CD14-positive monocyte (primary cell): Measurements from ENCODE around the gene EDIL3. TPM values are rescaled to one million over a fixed set of nuclear protein-coding genes. Genes with fewer than 3 reads are reported as not detected.

Experiments
- DNase-seq, 3 donors: peaks; one replicate each; pipeline ENCODE4 v3.0.0-alpha.2; 2011 to 2022
- H2AFZ ChIP-seq: 2 replicates; pipeline ENCODE4 v1.6.0; 2012; ENCODE audit warnings: mild to moderate bottlenecking, low read depth, low read length, inconsistent platforms; ENCODE audit not compliant: insufficient read depth, poor library complexity, severe bottlenecking
- H3K27ac ChIP-seq, 2 donors: 1 replicate in 1 of 2; 2 replicates in 1 of 2; pipeline ENCODE4 v1.5.1; 2012 to 2013; ENCODE audit warnings: low read length in 2 of 2, control low read depth in 1 of 2, inconsistent platforms in 1 of 2, low read depth in 1 of 2, mild to moderate bottlenecking in 1 of 2
- H3K27me3 ChIP-seq, 2 donors: one replicate each; pipeline versions ENCODE4 v1.6.0 to v1.6.1; 2011 to 2013; ENCODE audit warnings: low read length in 2 of 2; ENCODE audit not compliant: control insufficient read depth in 2 of 2, insufficient read depth in 2 of 2
- H3K36me3 ChIP-seq, 2 donors: replicated peaks in 1 of 2; 1 replicate in 1 of 2; 2 replicates in 1 of 2; pipeline versions ENCODE4 v1.5.1 to v1.6.1; 2012 to 2013; ENCODE audit warnings: low read length in 2 of 2, control low read depth in 1 of 2, inconsistent platforms in 1 of 2, mild to moderate bottlenecking in 1 of 2; ENCODE audit not compliant: insufficient read depth in 2 of 2, control insufficient read depth in 1 of 2
- H3K4me1 ChIP-seq, 2 donors: 1 replicate in 1 of 2; 2 replicates in 1 of 2; pipeline versions ENCODE4 v1.5.1 to v1.6.1; 2012 to 2013; ENCODE audit warnings: low read length in 2 of 2, control low read depth in 1 of 2, inconsistent platforms in 1 of 2, mild to moderate bottlenecking in 1 of 2, moderate library complexity in 1 of 2; ENCODE audit not compliant: insufficient read depth in 2 of 2, control insufficient read depth in 1 of 2
- H3K4me2 ChIP-seq: replicated peaks from 2 replicates; pipeline ENCODE3; 2012; ENCODE audit warnings: low read length, moderate library complexity, mild to moderate bottlenecking; ENCODE audit not compliant: poor library complexity, severe bottlenecking; ENCODE audit errors: extremely low read depth
- H3K4me3 ChIP-seq, 3 experiments: fragments of 200-600 bp in 1 of 3; sonication (generic) in 1 of 3; replicated peaks in 1 of 3; 1 replicate in 2 of 3; 2 replicates in 1 of 3; pipeline ENCODE4 v1.5.1; 2011 to 2013; ENCODE audit warnings: low read length in 3 of 3, mild to moderate bottlenecking in 3 of 3, control low read depth in 2 of 3, low read depth in 2 of 3, inconsistent platforms in 1 of 3, moderate library complexity in 1 of 3
- H3K79me2 ChIP-seq: 2 replicates; pipeline ENCODE4 v1.6.0; 2012; ENCODE audit warnings: mild to moderate bottlenecking, control low read depth, inconsistent platforms, low read length, moderate library complexity; ENCODE audit not compliant: insufficient read depth
- H3K9ac ChIP-seq: 2 replicates; pipeline ENCODE4 v1.6.0; 2017; ENCODE audit warnings: low read length, mild to moderate bottlenecking; ENCODE audit not compliant: insufficient read depth, poor library complexity, severe bottlenecking
- H3K9me3 ChIP-seq, 2 donors: replicated peaks in 1 of 2; 1 replicate in 1 of 2; 2 replicates in 1 of 2; pipeline versions ENCODE4 v1.5.1 to v1.6.1; 2012 to 2013; ENCODE audit warnings: low read length in 2 of 2, control low read depth in 1 of 2; ENCODE audit not compliant: control insufficient read depth in 1 of 2, insufficient read depth in 1 of 2
- H4K20me1 ChIP-seq: 2 replicates; pipeline ENCODE4 v1.6.0; 2012; ENCODE audit warnings: mild to moderate bottlenecking, low read length, control low read depth, moderate library complexity; ENCODE audit not compliant: insufficient read depth
- H3K27ac Mint-ChIP-seq, 7 donors: one replicate each; pipeline ENCODE4 v1.8.0; 2020; ENCODE audit warnings: mild to moderate bottlenecking in 7 of 7, mixed read lengths in 7 of 7, moderate library complexity in 6 of 7, inconsistent platforms in 2 of 7
- H3K27me3 Mint-ChIP-seq, 3 donors: one replicate each; pipeline ENCODE4 v1.8.0; 2021 to 2022; ENCODE audit warnings: low read depth in 3 of 3, mild to moderate bottlenecking in 3 of 3, mixed read lengths in 3 of 3, moderate library complexity in 3 of 3, inconsistent platforms in 1 of 3
- H3K36me3 Mint-ChIP-seq, 2 donors: one replicate each; pipeline ENCODE4 v1.8.0; 2020; ENCODE audit warnings: mixed read lengths in 2 of 2, inconsistent platforms in 1 of 2, mild to moderate bottlenecking in 1 of 2
- H3K4me1 Mint-ChIP-seq: one replicate; pipeline ENCODE4 v1.8.0; 2020; ENCODE audit warnings: mild to moderate bottlenecking, mixed read lengths
- H3K4me3 Mint-ChIP-seq, 2 donors: one replicate each; pipeline ENCODE4 v1.8.0; 2020; ENCODE audit warnings: mild to moderate bottlenecking in 2 of 2, mixed read lengths in 2 of 2, moderate library complexity in 1 of 2
- H3K9me3 Mint-ChIP-seq, 7 donors: one replicate each; pipeline ENCODE4 v1.8.0; 2020 to 2022; ENCODE audit warnings: mixed read lengths in 7 of 7, mild to moderate bottlenecking in 6 of 7, moderate library complexity in 6 of 7, inconsistent platforms in 2 of 7
- CTCF ChIP-seq: fragments of 200-600 bp; IDR thresholded peaks from one replicate; pipeline ENCODE4 v1.8.0; 2022; ENCODE audit warnings: antibody characterized with exemption, mild to moderate bottlenecking
- WGBS: methylation state at CpG from one replicate; pipeline ENCODE4 v1.1.5; 2013; ENCODE audit warnings: missing lambda C conversion rate; ENCODE audit not compliant: insufficient coverage; 5-methylcytosine and 5-hydroxymethylcytosine counted together
- intact Hi-C, 2 donors: fragments of 100-400 bp; cut with micrococcal nuclease; formaldehyde crosslinking; loops; one replicate each; pipeline versions ENCODE4 v1.15.0 to v1.15.1; 2023
- polyA plus RNA-seq, 3 donors: library from polyadenylated mRNA; depleted of rRNA in 1 of 3; unstranded in 2 of 3; stranded (reverse) in 1 of 3; fragments of 300-500 nt in 2 of 3; fragments of >200 nt in 1 of 3; fragmentation: Illumina TruSeq in 2 of 3; gene quantifications; 1 replicate in 2 of 3; 2 replicates in 1 of 3; pipeline ENCODE4 v1.2.3, GENCODE V29; 2012 to 2021

The EDIL3 gene
- polyA plus RNA-seq, 3 donors = 0.09 TPM; not detected in 2

- Histone ChIP-seq H3K4me3 (no peak overlapping the region), H3K79me2 (no peaks in the 10 kb centered on the region), H3K36me3 (no peaks in the 10 kb centered on the region), H3K27ac (no peak overlapping the region), H3K4me2 (no peak overlapping the region), H4K20me1 (no peaks in the 10 kb centered on the region), H3K4me1 (no peaks in the 10 kb centered on the region), H3K9me3 (no peaks in the 10 kb centered on the region), H3K9ac (no peak overlapping the region), H3K27me3 (no peaks in the 10 kb centered on the region), H2AFZ (no peak overlapping the region)
- no peak overlapping the region for H3K4me3 Mint-ChIP-seq
- H3K9me3 Mint-ChIP-seq = peaks cover 0 to 4% (median 1%) of the 10 kb centered on the region in 7 donors
- H3K4me1 Mint-ChIP-seq = no peaks in the 10 kb centered on the region
- DNase-seq = no peak
- H3K27me3 Mint-ChIP-seq = peaks cover 0 to 3% (median 0%) of the 10 kb centered on the region in 3 donors
- H3K27ac Mint-ChIP-seq = no peak overlapping the region
- no peak for TF ChIP-seq CTCF
- no peaks in the 10 kb centered on the region for H3K36me3 Mint-ChIP-seq
- WGBS = no CpG with 5 or more reads among the region's 2 CpGs
- intact Hi-C loops = no loop called here
Measured at GRCh38 chr5:84058561-84058960, 326.1 kb downstream of the EDIL3 start.

GRCh38 chr5:84057211-84057610 is 327.5 kb downstream of the EDIL3 start:
- Histone ChIP-seq H3K4me3 (no peak overlapping the region), H3K79me2 (no peaks in the 10 kb centered on the region), H3K4me2 (no peak overlapping the region), H3K9me3 (no peaks in the 10 kb centered on the region), H3K27ac (no peak overlapping the region), H3K4me1 (no peaks in the 10 kb centered on the region), H3K36me3 (no peaks in the 10 kb centered on the region), H3K27me3 (no peaks in the 10 kb centered on the region), H4K20me1 (no peaks in the 10 kb centered on the region), H2AFZ (no peak overlapping the region), H3K9ac (no peak overlapping the region)
- WGBS = no CpG with 5 or more reads among the region's 2 CpGs
- no peak overlapping the region for H3K4me3 Mint-ChIP-seq
- no peaks in the 10 kb centered on the region for H3K4me1 Mint-ChIP-seq
- H3K9me3 Mint-ChIP-seq = peaks cover 0 to 7% (median 4%) of the 10 kb centered on the region in 7 donors
- peaks cover 0 to 3% (median 0%) of the 10 kb centered on the region in 3 donors for H3K27me3 Mint-ChIP-seq
- TF ChIP-seq CTCF = no peak
- DNase-seq = no peak
- intact Hi-C loops = no loop called here
- H3K27ac Mint-ChIP-seq = no peak overlapping the region
- no peaks in the 10 kb centered on the region for H3K36me3 Mint-ChIP-seq
